Measurements from ENCODE around the gene PCBP3. TPM values are rescaled to one million over a fixed set of nuclear protein-coding genes. Genes with fewer than 3 reads are reported as not detected.

The PCBP3 gene
- polyA plus RNA-seq, 1 donor = 0.89 TPM

DNA sequence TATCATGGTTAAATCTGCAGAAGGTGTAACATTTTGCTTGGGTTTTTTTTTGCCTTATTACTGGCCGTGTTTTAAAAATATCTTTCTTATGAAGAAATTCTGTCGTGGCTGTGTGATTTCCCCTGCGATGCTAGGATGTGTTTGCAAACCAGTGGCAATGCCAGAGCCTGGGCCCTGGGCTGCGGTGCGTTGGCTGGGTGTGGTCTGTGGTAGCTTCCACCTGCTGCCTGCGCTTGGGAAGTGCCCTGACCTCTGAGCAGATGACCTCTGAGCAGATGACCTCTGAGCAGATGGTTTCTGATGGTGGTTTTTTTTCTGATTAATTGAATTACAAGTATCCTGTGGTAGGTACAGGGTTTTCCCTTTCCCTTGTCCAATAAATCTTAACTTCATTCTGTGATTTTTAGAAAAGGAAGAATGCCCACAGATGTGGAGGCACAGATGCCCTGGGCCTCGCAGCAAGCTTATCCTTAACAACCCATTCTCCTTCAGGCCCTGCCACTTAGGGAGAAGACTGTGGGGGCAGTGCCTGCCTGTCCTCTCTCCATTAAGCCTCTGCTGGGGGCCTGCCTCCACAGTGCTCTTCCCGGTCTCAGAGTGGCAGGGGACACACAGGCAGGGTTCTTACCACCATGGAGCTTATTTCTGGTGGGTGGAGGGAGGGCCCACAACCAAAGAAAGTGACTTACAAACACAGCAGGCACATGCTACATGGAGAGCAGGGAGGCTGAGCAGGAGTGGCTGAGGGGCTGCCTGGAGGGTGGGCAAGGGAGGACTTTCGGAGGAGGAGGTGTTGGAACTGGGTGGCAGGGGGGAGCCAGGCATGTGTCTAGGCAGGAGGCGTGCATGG, 81.7 kb downstream of the PCBP3 start:
- DNase-seq (ENCODE audit: low read depth) = no peak

DNA sequence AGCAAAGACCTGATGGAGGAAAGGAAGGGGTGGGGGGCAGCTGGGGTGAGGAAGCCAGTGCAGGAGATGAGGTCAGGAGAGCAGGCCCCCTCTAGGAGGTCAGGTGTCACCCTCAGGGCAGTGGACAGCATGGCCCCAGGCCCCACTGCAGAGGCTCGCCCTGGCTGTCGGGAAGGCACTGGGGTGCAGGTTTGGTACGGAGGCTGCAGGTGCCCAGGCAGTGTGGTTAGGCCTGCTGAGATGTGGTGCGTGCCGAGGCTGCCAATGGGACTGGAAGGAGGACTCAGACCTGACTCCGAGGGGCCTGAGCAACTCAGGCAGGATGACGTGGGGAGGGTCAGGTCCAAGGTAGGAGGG, 82.3 kb downstream of the PCBP3 start:
- no peak for DNase-seq (ENCODE audit: low read depth)

DNA sequence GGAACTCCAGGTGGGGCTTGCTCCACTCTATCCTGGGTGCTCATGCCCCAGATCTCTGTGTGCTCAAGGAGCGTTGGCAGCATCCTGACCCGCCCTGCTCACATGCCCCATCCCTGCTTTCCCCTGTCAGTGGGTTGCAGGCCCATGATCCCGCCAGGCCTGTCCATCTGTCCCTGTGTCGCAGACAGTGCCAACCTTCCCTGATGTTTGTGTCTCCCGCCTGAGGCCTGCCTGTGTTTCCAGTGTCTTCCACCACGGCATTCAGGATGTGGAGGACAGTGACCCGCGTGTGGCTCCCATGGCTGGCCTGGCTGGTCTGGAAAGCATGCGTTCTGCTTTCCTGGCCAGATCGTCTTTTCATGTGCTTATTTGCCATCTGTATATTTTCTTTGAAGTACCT, 82.9 kb downstream of the PCBP3 start:
- no peak for DNase-seq (ENCODE audit: low read depth)

DNA sequence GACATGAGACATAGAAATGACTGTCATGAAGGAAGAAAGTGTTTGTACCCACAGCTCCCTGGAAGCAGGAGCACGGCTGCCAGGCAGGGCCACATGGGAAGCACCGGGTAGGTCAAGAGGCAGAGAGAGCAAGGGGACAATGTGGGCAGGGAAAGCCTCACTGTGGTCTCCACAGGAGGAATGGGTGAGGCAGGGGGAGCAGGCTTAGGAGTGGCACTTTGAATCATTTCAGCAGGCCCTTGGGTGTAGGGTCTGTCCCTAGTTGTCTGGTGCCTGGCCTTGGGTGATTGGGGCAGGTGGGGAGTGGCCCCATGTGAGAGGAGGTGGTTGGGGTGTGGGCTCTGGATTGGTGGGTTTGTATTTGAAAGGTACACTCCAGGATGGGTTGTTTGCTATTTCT, 83.9 kb downstream of the PCBP3 start:
- DNase-seq (ENCODE audit: low read depth) = no peak

DNA sequence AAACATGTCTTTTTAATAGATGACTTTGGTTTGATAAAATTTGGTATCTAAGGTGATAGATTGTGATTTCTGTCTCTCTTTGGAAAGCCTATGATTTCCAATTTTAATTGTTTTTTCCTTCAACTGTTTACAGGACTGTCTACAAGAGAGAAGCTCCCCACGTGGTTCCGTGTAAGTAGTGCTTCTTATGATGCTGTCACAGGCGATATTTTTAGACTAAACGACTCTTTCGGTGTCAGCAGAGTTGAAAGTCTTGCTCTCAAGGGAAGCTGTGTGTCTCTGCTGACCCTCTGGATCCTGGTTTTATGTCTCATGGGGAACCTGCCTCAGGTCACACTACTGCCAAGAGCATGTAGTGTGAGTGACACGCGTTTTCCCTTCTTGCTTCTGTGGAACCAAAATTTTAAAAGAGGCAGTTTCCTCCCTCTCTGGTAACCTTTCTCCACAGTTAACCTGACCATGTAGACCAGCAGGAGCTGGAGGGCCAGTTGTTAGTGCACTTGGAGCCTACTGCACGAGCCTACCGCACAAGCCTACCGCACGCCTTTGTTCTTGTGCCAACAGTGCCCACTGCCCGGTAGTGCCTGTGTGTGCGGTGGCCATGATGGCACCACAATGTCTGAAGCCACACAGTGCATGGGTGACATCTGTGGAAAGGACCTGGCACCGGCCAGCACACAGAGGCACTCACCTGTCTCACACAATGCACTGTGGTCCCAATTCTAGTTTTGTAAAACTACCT, 91.9 kb downstream of the PCBP3 start:
- DNase-seq (ENCODE audit: low read depth) = no peak

DNA sequence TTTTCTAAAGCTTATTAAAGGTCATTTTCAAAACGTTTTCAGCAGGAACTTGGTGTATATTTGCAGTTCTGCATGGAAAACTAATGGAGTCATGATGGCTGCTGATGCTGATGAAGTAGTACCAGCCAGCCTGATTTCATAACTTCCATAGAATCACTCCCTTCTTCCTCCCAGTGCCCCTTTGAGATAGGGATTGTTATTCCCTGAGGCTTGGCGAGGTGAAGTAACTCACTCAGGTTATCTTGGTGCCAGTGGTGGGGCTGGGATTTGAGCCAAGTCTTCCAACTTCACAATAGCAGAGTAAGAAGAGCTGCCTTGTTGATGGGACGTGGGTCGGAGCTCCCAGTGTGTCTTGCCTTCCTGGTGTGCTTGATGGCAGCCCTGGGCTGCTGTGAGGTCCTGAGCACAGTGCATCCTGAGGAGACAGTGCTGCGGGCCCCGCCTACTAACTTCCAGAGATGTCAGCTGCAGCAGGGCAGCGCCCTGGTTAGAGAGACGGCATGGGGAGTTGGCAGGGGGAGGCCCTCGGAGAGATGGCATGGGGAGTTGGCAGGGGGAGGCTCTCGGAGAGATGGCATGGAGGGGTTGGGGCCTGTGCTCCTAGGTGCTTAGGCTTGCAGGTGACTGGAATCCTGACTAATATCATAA, 92.6 kb downstream of the PCBP3 start:
- no peak for DNase-seq (ENCODE audit: low read depth)

DNA sequence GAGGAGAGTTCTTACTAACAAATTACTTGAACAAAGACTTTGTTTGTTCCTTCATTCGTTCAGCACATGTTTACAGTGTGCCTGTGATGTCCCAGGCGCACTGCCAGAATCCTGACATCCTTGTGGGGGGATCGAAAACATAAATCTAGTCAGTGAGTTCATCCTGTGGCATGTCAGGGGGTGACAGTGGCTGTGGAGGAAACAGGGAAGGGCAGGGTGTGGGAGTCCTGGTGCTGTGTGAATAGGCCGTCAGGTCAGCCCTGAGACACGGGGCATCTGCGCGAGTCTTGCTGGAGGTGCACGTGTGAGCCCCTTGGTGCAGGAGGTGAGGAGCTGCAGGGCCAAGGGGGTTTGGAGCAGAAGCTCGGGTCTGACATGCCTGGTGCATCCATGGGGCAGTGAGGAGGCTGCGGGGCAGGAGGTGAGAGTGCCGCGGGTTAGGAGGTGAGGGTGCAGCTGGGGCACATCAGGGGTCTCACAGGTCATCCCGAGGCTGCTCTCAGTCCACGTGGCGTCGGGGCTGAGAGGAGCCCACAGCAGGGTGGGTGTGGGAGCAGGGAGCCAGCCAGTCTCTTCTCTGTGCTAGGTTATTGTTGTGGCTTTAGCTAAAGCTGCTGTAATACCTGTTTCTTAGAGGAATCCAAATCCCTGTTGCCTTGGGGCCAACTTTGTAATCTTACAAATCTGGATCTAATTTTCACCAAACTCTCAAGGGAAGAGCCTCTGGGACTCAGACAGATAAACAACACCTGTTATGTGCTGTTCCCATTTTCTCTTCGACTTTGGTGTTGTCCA, 93.4 kb downstream of the PCBP3 start:
- DNase-seq (ENCODE audit: low read depth) = no peak

DNA sequence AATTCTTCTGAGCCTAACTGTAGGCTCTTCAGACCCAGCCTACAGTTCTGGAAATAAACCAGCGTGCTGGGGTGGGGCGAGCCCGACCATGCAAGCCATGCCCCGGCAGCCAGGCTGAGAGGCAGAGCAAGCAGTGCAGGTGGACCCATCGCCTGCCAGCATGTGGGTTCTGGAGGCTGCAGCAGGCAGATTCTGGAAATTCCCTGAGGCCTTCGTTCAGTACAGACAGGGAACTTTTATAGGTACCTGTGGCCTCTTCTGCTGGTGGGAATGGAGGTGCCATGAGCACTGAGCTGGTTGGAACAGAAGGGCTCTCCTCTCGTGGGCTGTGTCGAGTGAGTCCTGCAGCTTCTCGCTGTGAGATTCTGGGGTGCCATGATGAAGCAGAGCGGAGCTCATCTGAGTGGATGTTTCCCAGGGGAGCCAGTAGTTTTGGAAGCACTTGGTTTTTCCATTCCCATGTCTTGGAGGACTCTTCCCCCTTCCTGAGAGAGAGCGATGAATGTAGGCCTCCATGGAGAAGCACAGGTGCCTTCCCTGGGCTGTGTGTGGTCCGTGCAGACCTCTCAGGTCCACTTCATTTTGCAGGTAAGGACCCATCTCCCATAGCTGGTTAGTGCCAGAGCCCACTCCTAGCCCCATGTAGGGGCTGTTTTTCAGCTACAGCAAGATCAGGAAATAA, 94.1 kb downstream of the PCBP3 start:
- no peak for DNase-seq (ENCODE audit: low read depth)

DNA sequence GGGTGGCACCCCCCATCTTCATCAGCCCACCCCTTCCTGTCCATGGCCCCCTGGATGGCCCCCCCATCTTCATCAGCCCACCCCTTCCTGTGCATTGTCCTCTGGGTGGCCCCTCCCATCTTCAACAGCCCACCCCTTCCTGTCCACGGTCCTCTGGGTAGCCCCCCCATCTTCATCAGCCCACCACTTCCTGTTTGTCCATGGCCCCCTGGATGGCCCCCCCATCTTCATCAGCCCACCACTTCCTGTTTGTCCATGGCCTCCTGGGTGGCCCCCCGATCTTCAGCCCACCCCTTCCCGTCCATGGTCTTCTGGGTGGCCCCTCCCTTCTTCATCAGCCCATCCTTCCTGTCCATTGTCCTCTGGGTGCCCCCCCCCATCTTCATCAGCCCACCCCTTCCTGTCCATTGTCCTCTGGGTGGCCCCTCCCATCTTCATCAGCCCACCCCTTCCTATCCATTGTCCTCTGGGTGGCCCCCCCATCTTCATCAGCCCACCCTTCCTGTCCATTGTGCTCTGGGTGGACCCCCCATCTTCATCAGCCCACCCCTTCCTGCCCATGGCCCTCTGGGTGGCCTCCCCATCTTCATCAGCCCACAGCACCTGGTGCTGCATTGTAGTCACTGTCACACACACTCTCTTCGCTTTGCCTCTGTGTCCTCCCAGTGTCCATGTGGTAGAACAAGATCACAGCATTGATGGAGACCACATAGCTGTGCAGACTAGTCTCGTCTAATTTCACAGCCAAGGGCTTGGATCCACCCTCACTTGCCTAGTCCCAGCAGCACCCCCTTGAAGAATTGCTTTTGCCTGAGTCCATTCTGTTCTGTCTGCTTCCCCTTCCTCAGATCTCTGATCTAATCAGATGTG, 95.9 kb downstream of the PCBP3 start:
- DNase-seq (ENCODE audit: low read depth) = no peak

DNA sequence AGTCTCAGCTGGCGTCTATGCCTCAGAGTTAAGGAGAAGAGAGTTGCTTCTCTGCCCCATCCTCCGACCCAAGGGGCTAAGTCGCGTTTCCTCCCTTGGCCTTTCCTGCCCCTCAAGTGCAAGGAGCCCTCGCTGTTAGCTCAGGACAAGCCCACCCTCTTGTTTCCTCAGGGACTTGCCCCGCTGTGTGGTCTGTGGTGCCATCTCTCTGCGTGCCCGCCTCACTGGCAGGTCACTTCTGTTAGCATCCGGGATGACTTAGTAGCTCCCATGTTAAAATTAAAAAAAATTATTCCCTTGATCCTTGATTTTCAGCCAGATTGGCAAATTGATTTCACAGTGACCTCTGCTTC, 96.5 kb downstream of the PCBP3 start:
- no peak for DNase-seq (ENCODE audit: low read depth)

DNA sequence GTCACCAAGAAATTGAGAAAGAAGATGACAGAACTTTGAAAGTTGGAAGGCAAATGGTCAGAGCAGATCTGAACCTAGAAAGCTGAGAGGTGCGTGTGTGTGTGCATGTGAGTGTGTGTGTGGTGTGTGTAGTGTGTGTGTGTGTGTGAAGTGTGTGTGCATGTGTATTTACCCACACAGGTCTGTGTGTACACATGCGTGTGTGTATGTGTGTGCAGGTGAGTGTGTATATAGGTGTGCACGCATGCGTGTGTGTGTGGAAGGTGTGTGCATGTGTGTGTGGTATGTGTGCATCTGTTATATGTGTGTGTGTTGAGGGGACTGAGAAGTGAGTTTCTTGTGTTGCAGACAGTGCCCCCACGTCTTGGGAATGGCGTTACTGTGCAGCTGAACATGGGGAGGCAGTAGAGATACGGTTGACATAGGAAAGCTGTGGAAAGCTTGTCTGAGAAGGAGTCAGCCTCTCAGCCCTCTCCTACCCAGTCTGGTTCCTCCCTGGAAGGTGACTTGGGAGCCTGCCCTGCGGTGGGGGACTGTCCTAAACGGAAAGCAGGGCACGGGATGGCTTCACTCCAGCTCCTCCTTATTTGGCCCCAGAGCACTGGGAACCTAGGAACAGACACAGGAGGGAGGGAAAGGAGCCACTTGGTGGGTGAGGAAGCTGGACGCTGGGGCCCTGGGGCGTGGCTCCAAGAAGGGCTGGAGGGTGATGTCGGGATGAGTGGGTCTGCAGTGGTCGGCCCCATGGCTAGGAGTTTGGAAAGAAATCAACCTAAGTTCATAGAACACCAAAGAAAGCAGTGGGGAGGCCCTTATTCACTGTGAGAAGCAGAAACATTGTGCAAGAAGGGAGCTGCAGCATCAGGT, 97.2 kb downstream of the PCBP3 start:
- DNase-seq (ENCODE audit: low read depth) = no peak

DNA sequence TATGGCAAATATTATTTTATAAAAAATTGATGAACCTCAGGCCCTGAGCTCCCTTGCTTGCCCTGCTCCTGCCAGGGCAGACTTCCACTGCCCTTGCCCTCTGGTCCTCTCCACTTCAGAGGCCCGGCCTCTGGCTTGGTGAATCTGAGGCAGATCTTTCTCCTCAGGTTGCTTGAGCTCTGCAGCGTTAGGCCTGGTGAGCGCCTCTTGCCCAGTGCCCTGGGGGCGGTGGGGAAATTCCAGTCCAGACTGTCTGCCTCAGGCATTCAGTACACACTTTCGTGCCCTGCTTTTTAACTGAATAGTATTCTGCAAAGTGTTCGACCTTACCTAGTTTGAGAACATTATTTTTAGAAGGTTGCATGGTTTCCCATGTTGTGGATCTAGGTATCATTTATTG, 98.2 kb downstream of the PCBP3 start:
- no peak for DNase-seq (ENCODE audit: low read depth)

DNA sequence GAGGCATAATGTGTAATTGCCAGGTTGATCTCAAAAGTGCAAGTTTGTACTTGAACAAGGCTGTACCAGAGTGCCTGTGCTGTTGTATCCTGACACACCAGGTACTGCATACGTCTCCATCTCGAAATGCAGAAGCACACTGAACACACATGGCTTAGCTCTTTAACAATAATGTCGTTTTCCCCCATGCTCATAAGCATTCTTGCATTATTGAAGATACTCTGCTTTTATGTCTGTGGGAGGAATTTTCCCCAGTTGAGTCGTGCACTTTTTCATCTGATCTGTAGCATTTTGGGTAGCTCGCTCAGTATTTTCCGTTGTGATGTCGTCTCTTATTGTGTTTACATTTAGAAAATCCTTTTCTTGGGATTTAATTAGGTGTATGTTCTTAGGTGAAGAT, 98.7 kb downstream of the PCBP3 start:
- no peak for DNase-seq (ENCODE audit: low read depth)

DNA sequence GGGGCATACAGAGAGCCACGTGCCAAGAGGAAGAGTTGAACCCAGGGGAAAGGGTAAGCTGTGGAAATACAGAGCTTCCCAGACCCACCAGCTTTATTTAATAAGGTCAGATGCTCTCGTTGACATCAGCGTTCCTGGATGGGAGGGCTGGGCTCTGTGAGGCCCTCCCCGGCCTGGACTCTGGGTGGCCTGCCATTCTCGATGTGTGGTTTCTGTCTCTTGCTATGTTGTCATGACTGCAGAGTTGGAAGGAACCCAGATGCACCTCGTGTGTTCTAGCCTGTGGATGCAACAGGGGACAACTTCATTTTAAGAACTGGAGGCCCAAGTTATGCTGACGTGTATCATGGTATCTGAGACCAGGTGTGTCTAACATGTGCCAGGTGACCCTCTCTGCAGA, 101.7 kb downstream of the PCBP3 start:
- no peak for DNase-seq (ENCODE audit: low read depth)

DNA sequence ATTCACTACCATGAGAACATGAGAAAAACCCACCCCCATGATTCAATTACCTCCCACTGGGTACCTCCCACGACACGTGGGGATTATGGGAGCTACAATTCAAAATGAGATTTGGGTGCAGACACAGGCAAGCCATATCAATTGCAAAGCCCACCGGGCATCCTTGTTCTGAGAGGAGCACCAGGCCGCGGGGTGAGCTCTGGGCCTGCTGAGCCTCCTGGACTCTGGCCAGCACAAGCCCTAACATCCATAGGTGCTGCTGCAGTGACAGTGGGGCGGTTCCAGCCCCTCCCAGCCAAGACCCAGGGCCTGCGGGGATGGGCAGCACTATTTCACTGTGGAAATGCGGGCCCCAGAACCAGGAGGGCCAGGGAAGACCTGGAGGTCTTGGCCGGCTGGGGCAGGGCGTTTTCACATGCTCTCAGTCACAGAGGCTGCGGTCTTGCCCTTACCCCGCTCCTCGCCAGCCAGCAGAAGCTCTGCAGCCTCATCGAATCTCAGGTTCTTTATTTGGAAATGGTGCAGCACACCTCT, 103.8 kb downstream of the PCBP3 start:
- DNase-seq (ENCODE audit: low read depth) = no peak

DNA sequence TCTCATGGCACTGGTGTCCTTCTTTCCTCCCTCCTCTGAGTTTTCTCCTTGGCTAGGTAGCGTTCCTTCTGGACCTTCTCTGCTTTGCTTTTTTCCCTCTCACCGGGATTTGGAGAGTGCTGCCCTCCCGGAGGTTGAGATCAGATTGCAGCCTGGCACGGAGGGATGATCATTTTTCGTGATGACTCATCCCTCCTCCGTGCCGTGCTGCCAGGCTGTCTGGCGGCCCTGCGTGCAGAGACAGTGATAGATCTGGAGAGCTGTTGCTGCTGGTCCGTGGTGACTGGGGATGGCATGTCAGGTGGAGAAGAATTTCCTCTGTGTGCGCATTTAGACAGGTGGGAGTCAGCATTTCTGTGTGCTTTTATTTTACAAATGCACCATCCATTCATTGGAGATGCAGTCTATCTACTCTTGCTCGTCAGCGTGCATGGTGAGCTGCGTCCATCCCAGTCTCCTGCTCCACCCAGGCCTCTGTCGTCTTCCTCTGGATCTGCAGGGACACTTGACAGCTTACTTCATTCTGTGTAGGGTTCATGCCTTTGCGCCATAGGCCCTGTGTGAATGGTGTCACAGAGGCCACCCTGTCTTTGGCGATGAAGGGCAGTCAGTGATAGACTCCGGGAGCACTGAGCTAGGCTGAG, 104.4 kb downstream of the PCBP3 start:
- no peak for DNase-seq (ENCODE audit: low read depth)

DNA sequence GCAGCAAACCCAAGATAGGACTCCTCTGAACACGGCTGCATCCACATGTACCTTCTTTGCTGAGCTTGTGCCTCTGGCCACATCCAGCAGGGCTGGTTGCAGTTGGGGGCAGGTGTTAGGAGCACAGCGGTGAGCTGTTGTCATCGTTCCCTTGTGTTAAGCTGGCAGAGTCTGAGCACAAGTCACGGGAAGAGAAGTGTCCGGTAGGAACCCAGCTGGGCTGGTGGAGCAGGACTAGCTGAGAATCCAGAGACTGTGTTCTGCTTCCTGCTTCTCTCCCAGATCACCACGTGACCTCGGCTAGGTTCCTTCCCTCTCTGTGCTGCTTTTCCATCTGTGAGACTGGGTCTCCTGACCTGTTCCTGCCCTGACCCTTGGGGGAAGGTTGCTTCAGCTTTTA, 105.1 kb downstream of the PCBP3 start:
- no peak for DNase-seq (ENCODE audit: low read depth)

DNA sequence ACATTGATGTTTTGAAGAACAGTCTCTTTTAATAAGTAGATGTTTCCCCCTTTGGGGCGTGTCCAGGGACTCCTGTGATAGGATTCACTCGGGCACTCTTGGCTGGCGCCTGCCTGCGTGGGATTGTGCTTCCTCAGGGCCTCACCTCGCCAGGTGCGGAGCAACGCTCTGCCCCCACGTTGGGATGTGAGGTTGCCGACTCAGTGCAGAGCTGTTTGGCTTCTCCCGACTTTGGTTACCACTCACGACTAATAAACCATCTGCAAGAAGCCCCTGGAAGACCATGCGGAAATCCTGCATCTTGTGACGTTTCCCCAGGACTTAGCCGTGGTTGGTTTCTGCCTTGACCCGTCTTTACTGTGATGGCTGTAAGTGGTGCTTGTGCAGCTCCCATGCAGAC, 106.4 kb downstream of the PCBP3 start:
- DNase-seq (ENCODE audit: low read depth) = no peak

DNA sequence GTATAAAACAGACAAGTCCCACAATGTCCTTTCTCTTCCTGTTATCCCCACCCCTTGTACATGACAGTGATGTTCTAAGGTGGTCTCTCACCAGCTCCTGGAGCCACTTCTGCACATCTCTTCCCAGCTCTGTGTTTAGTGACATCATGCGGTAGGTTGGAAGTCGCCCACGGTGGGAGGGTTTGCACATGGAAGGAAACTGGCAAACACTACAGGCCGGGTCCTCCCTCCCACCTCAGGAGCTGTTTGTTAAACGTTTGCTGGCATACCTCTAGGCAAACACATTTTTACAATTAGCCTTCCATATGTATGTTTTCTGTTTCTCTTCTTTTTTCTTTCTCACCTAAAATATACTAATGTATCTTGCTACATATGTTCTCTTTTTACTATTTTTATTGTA, 107.4 kb downstream of the PCBP3 start:
- DNase-seq (ENCODE audit: low read depth) = no peak

Measured in forelimb muscle (tissue), 1 donor.